Adipose tissue (tissue), 3 donors: ENCODE results near the gene GUCY1A1. TPM values are rescaled to one million over a fixed set of nuclear protein-coding genes. Genes with fewer than 3 reads are reported as not detected.

Experiments
- H3K27ac ChIP-seq: one replicate; pipeline ENCODE4 v1.5.1; 2013; ENCODE audit warnings: low read depth, low read length
- WGBS, 3 donors: extraction: QIAGEN DNeasy Blood & Tissue Kit; methylation state at CpG; one replicate each; pipeline ENCODE4 v1.1.7; 2013; 5-methylcytosine and 5-hydroxymethylcytosine counted together
- polyA plus RNA-seq, 3 donors: library from polyadenylated mRNA; stranded (reverse); fragments of 200-250 nt; gene quantifications; one replicate each; pipeline ENCODE4 v1.2.3, GENCODE V29; 2013
- donor health status: healthy with polysubstance abuse.
- donor health status: Bipolar disorder and iron deficiency.
- donor health status: healthy.

GUCY1A1 gene
- polyA plus RNA-seq, 3 donors = 4.1 to 6.1 (median 6.1) TPM

- H3K27ac ChIP-seq = no peak overlapping the region
- 58 to 84% (median 59%) methylated on average over 3 of the region's 3 CpGs for WGBS, 3 donors
Measured at GRCh38 chr4:155712846-155713245, 46.2 kb downstream of the GUCY1A1 start.

- WGBS, 3 donors = 69 to 79% (median 77%) methylated on average over 1 of the region's 1 CpG
- no peak overlapping the region for H3K27ac ChIP-seq
Measured at GRCh38 chr4:155713911-155714310, 47.3 kb downstream of the GUCY1A1 start.

GRCh38 chr4:155722336-155722735, 55.7 kb downstream of the GUCY1A1 start:
- H3K27ac ChIP-seq = no peak overlapping the region
- whole genome bisulfite sequencing, 3 donors = 67 to 85% (median 81%) methylated on average over 1 of the region's 1 CpG

GRCh38 chr4:155722816-155723499, 56.3 kb downstream of the GUCY1A1 start:
- H3K27ac ChIP-seq = no peak overlapping the region
- WGBS, 3 donors = 83 to 90% (median 88%) methylated on average over 7 of the region's 7 CpGs

GRCh38 chr4:155724731-155725130, 58.1 kb downstream of the GUCY1A1 start:
- WGBS, 3 donors = 68 to 87% (median 69%) methylated on average over 3 of the region's 3 CpGs
- no peak overlapping the region for H3K27ac ChIP-seq

- H3K27ac ChIP-seq = no peak overlapping the region
- WGBS, 3 donors = 59 to 88% (median 83%) methylated on average over 3 of the region's 3 CpGs
Measured at GRCh38 chr4:155734065-155734464, 67.4 kb downstream of the GUCY1A1 start.

GRCh38 chr4:155734951-155735350, 68.3 kb downstream of the GUCY1A1 start:
- H3K27ac ChIP-seq = no peak overlapping the region
- WGBS, 3 donors = 76 to 93% (median 86%) methylated on average over 1 of the region's 1 CpG

GRCh38 chr4:155735496-155735895, 68.8 kb downstream of the GUCY1A1 start:
- H3K27ac ChIP-seq = no peak overlapping the region

- whole genome bisulfite sequencing, 3 donors = 91 to 95% (median 94%) methylated on average over 2 of the region's 2 CpGs
- H3K27ac ChIP-seq = no peak overlapping the region
Measured at GRCh38 chr4:155738548-155738947, 71.9 kb downstream of the GUCY1A1 start.

GRCh38 chr4:155741546-155741945, 74.9 kb downstream of the GUCY1A1 start:
- WGBS, 3 donors = 92 to 97% (median 96%) methylated on average over 1 of the region's 1 CpG
- H3K27ac ChIP-seq = no peak overlapping the region

- 80 to 89% (median 82%) methylated on average over 3 of the region's 3 CpGs for WGBS, 3 donors
Measured at GRCh38 chr4:155742310-155743015, 75.8 kb downstream of the GUCY1A1 start.

GRCh38 chr4:155745984-155746383, 79.3 kb downstream of the GUCY1A1 start:
- 62 to 74% (median 71%) methylated on average over 5 of the region's 5 CpGs for WGBS, 3 donors
- no peak overlapping the region for H3K27ac ChIP-seq

More at GRCh38 chr4:155742310-155743015, 75.8 kb downstream of the GUCY1A1 start:
- H3K27ac ChIP-seq = no peak overlapping the region

GRCh38 chr4:155748039-155748438, 81.4 kb downstream of the GUCY1A1 start:
- H3K27ac ChIP-seq = no peak overlapping the region
- whole genome bisulfite sequencing, 3 donors = 75 to 89% (median 85%) methylated on average over 2 of the region's 2 CpGs

- H3K27ac ChIP-seq = no peak overlapping the region
- 74 to 94% (median 91%) methylated on average over 5 of the region's 5 CpGs for WGBS, 3 donors
Measured at GRCh38 chr4:155749041-155749440, 82.4 kb downstream of the GUCY1A1 start.

- 75 to 93% (median 86%) methylated on average over 5 of the region's 5 CpGs for WGBS, 3 donors
- no peak overlapping the region for H3K27ac ChIP-seq
Measured at GRCh38 chr4:155751569-155751968, 84.9 kb downstream of the GUCY1A1 start.

- H3K27ac ChIP-seq = no peak overlapping the region
- WGBS, 3 donors = 85 to 97% (median 95%) methylated on average over 1 of the region's 1 CpG
Measured at GRCh38 chr4:155757745-155758265, 91.2 kb downstream of the GUCY1A1 start.

- 6 to 11% (median 8%) methylated on average over 38 to 51 of the region's 51 CpGs for WGBS, 3 donors
- no peak within 1 kb of the TSS for H3K27ac ChIP-seq
Measured at GRCh38 chr4:155758481-155759371, 92.1 kb downstream of the GUCY1A1 start, which contains the start of gene GUCY1B1. Gene GUCY1B1 (plus strand): TSS chr4:155759021. CDS start chr4:155759141, 120 bp downstream.

- 0 to 2% (median 1%) methylated on average over 76 to 77 of the region's 77 CpGs for WGBS, 3 donors
- no peak overlapping the region for H3K27ac ChIP-seq
Measured at GRCh38 chr4:155759372-155760252, 93.0 kb downstream of the GUCY1A1 start.
